ENCODE data around the gene SERP2.

SERP2 gene

DNA sequence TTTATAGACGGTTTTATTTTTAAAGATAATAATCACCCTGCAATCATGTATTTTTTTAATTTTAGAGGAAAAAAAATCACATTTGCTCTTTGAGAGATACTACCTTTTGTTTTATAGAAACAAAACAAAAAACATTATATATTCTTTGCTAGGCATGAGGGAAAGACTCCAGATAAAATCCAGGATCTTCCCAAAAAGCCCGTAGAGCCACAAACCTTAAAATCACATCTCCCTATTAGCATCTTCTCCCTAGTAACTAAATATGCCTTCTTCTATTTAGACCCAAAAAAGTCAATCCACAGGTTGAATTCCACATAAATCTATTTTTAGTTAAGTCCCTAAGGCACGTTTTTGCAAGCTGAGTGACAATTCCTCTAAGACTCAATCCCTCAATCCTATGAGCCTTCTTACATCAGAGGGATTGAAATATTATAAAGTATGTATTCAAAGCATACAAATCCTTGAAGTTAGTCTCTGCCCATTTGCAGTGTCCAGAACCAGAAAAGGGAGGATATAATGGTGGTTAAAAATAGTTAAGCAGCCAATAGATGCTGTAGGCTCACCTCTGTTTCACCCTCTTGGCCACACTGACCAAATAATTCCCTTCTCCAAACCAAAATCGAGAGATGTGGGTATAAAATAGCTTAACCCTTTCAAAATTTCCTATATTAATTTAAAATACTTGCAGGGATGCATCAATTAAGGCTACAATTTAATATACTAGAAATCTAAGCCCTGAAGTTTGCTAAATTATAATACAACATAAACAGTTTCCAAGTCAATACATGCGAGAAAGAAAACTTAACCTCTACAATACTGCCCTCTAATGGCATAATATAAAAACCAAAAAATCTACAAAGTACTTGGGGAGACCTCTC is 64.0 kb downstream of the SERP2 start:
- peak; percentile 4 for DNase-seq

GRCh38 chr13:44438234-44438579 is 64.6 kb downstream of the SERP2 start:
- DNase-seq = no peak

- DNase-seq = no peak
Measured at GRCh38 chr13:44439452-44440024, 65.9 kb downstream of the SERP2 start.

DNA sequence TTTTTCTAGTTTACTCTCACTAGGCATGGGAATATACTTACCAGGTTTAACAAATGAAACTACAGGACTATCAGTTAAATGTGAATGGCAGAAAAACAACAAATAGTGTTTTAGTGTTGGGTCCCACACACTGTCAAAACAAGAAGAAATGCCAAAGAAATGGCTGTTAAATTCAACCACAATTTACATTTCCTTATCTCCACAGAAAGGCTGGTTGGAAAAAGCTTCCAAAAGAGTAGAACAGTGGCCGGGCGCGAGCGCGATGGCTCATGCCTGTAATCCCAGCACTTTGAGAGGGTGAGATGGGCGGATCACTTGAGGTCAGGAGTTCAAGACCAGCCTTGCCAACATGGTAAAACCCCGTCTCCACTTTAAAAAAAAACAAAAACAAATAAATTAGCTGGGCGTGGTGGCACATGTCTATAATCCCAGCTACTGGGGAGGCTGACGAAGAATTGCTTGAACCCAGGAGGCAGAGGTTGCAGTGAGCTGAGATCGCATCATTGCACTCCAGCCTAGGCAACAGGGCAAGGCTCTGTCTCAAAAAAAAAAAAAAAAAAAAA is 66.5 kb downstream of the SERP2 start:
- DNase-seq = no peak
